HCT116 (cell line): ENCODE measurements around the gene IGFN1. TPM values are rescaled to one million over a fixed set of nuclear protein-coding genes. Genes with fewer than 3 reads are reported as not detected.
"Not testable (repeated sequence)": the region's sequence is repeated elsewhere in the genome, so short reads cannot be mapped to it uniquely, and the experiment has no call there.

Experiments used
- ATAC-seq: fragments of 200-7000 bp; cut with Tn5 transposase; 2 replicates; pipeline ENCODE4 v1.9.1; 2020; ENCODE audit warnings: mild to moderate bottlenecking, moderate library complexity
- BruUV-seq: library from RNA; stranded (reverse); fragments of 400-500 nt; replicated peaks from 2 replicates; lab custom pipeline; 2021; lab: Mats Ljungman, UMichigan
- CTCF ChIA-PET: fragments of 300-600 bp; sonication (Branson Sonifier 250); formaldehyde crosslinking; loops from one replicate; lab custom pipeline; 2021; ENCODE audit warnings: antibody characterized with exemption; lab: Charles Lee
- POLR2A ChIA-PET: fragments of 300-600, 350-600 bp; sonication (Branson Sonifier 250); formaldehyde crosslinking; loops from one replicate; lab custom pipeline; 2021; ENCODE audit warnings: antibody characterized with exemption; lab: Charles Lee
- RAD21 ChIA-PET, 2 experiments: fragments of 300-600 bp; sonication (Branson Sonifier 250); formaldehyde crosslinking; loops; one replicate each; lab custom pipeline; 2023; ENCODE audit warnings: low total read pairs in 2 of 2; ENCODE audit not compliant: uncharacterized antibody in 2 of 2, unreplicated experiment in 2 of 2, low non-redundant PET in 1 of 2; lab: Charles Lee
- DNase-seq: peaks from one replicate; pipeline ENCODE4 v3.0.0-alpha.2; 2010; ENCODE audit warnings: low read depth, low spot score
- H2AFZ ChIP-seq: fragments of 200-600 bp; shearing (Covaris generic), sonication (generic); 2 replicates; pipeline ENCODE4 v1.6.1; 2017; ENCODE audit warnings: low read depth, mixed run types, mixed read lengths, antibody characterized with exemption, low read length; ENCODE audit not compliant: poor library complexity, severe bottlenecking
- H3K27ac ChIP-seq: 2 replicates; pipeline ENCODE4 v1.5.1; 2012; ENCODE audit warnings: low read depth, low read length
- H3K27me3 ChIP-seq: fragments of 200-600 bp; sonication (generic); 2 replicates; pipeline ENCODE4 v1.6.1; 2016; ENCODE audit warnings: mixed run types, low read length, mixed read lengths; ENCODE audit not compliant: insufficient read depth
- H3K36me3 ChIP-seq, 2 experiments: fragments of 200-500 bp in 1 of 2; fragments of 200-600 bp in 1 of 2; sonication (Bioruptor generic) in 1 of 2; sonication (generic) in 1 of 2; 2 replicates each; pipeline versions ENCODE4 v1.5.1 to v1.6.1; 2014 to 2016; ENCODE audit warnings: low read length in 2 of 2, inconsistent platforms in 1 of 2, mixed read lengths in 1 of 2, mixed run types in 1 of 2; ENCODE audit not compliant: insufficient read depth in 2 of 2, control insufficient read depth in 1 of 2
- H3K4me1 ChIP-seq, 2 experiments: fragments of 200-600 bp in 1 of 2; sonication (generic) in 1 of 2; 2 replicates each; pipeline versions ENCODE4 v1.5.1 to v1.6.1; 2012 to 2017; ENCODE audit warnings: low read length in 2 of 2, inconsistent platforms in 1 of 2, mild to moderate bottlenecking in 1 of 2, mixed read lengths in 1 of 2, mixed run types in 1 of 2, moderate library complexity in 1 of 2; ENCODE audit not compliant: insufficient read depth in 2 of 2, control insufficient read depth in 1 of 2
- H3K4me2 ChIP-seq: fragments of 200-600 bp; sonication (generic); 2 replicates; pipeline ENCODE4 v1.6.1; 2017; ENCODE audit warnings: mixed run types, low read length, mixed read lengths
- H3K4me3 ChIP-seq, 2 experiments: fragments of 200-600 bp in 1 of 2; sonication (generic) in 1 of 2; replicated peaks in 1 of 2; 2 replicates each; pipeline ENCODE4 v1.5.1; 2011 to 2016; ENCODE audit warnings: low read length in 2 of 2, control low read depth in 1 of 2, low read depth in 1 of 2, mild to moderate bottlenecking in 1 of 2, mixed read lengths in 1 of 2, mixed run types in 1 of 2
- H3K79me2 ChIP-seq: fragments of 200-600 bp; sonication (generic); 2 replicates; pipeline ENCODE4 v1.6.1; 2017; ENCODE audit warnings: mild to moderate bottlenecking, mixed run types, low read length, moderate library complexity, mixed read lengths; ENCODE audit not compliant: insufficient read depth
- H3K9ac ChIP-seq: fragments of 200-600 bp; sonication (generic); 2 replicates; pipeline ENCODE4 v1.6.1; 2016; ENCODE audit warnings: low read length, mixed read lengths
- H3K9me2 ChIP-seq: fragments of 200-600 bp; sonication (generic), shearing (Covaris generic); 2 replicates; pipeline ENCODE4 v1.6.1; 2017; ENCODE audit warnings: mixed run types, mild to moderate bottlenecking, moderate library complexity; ENCODE audit not compliant: insufficient read depth
- H3K9me3 ChIP-seq, 2 experiments: fragments of 200-500 bp in 1 of 2; fragments of 200-600 bp in 1 of 2; sonication (Bioruptor generic) in 1 of 2; sonication (generic) in 1 of 2; 2 replicates each; pipeline ENCODE4 v1.6.1; 2014 to 2017; ENCODE audit warnings: low read length in 2 of 2, mixed read lengths in 2 of 2, inconsistent platforms in 1 of 2, low read depth in 1 of 2, mild to moderate bottlenecking in 1 of 2, mixed run types in 1 of 2, moderate library complexity in 1 of 2; ENCODE audit not compliant: control insufficient read depth in 1 of 2, insufficient read depth in 1 of 2
- H4K20me1 ChIP-seq: fragments of 200-600 bp; sonication (generic), shearing (Covaris generic); 2 replicates; pipeline ENCODE4 v1.6.1; 2017; ENCODE audit warnings: mixed run types, mild to moderate bottlenecking, moderate library complexity; ENCODE audit not compliant: insufficient read depth
- CBX3 ChIP-seq: IDR thresholded peaks from 2 replicates; pipeline ENCODE4 v1.6.1; 2012; ENCODE audit warnings: low read depth
- CEBPB ChIP-seq: IDR thresholded peaks from 2 replicates; pipeline ENCODE4 v1.6.1; 2012; ENCODE audit warnings: low read depth
- EGR1 ChIP-seq: IDR thresholded peaks from 2 replicates; pipeline ENCODE4 v1.6.1; 2012; ENCODE audit warnings: low read depth
- ELF1 ChIP-seq: IDR thresholded peaks from 2 replicates; pipeline ENCODE4 v1.6.1; 2012; ENCODE audit warnings: low read depth, borderline replicate concordance
- EZH2phosphoT487 ChIP-seq: fragments of 200-600 bp; IDR thresholded peaks from 2 replicates; pipeline ENCODE4 v1.6.1; 2018; ENCODE audit warnings: antibody characterized with exemption, borderline replicate concordance
- FOSL1 ChIP-seq: IDR thresholded peaks from 2 replicates; pipeline ENCODE4 v1.6.1; 2012; ENCODE audit warnings: low read depth
- JUND ChIP-seq: IDR thresholded peaks from 2 replicates; pipeline ENCODE4 v1.6.1; 2012
- POLR2A ChIP-seq: IDR thresholded peaks from 2 replicates; pipeline ENCODE4 v1.7.0; 2011; ENCODE audit warnings: borderline replicate concordance; ENCODE audit not compliant: insufficient read depth, insufficient read length; ENCODE audit errors: extremely low read depth
- POLR2AphosphoS5 ChIP-seq: IDR thresholded peaks from 2 replicates; pipeline ENCODE4 v1.6.1; 2011; ENCODE audit warnings: mild to moderate bottlenecking, low read depth, low read length, moderate library complexity
- RAD21 ChIP-seq: IDR thresholded peaks from 2 replicates; pipeline ENCODE4 v1.6.1; 2012; ENCODE audit warnings: low read depth, mild to moderate bottlenecking
- TCF7L2 ChIP-seq: IDR thresholded peaks from 2 replicates; pipeline ENCODE4 v1.7.0; 2011; ENCODE audit warnings: borderline replicate concordance, inconsistent platforms; ENCODE audit not compliant: insufficient read depth, insufficient read length; ENCODE audit errors: extremely low read depth
- intact Hi-C: fragments of 100-400 bp; cut with micrococcal nuclease; formaldehyde crosslinking; loops from 2 replicates; pipeline ENCODE4 v1.10.0; 2022
- total RNA-seq: library from RNA; stranded (reverse); gene quantifications from one replicate; pipeline ENCODE4 v1.2.1, GENCODE V29; 2021; ENCODE audit not compliant: unreplicated experiment
- TF ChIP-seq, protein P1 (sequence below), 3 experiments: fragments of 200-600 bp in 1 of 3; sonication (generic) in 1 of 3; IDR thresholded peaks in 2 of 3; conservative IDR thresholded peaks in 1 of 3; 2 replicates each; pipeline ENCODE4 v1.5.1; 2012 to 2017; ENCODE audit warnings: low read depth in 2 of 3, low read length in 2 of 3, antibody characterized with exemption in 1 of 3, borderline replicate concordance in 1 of 3, control low read depth in 1 of 3, mild to moderate bottlenecking in 1 of 3, mixed read lengths in 1 of 3, mixed run types in 1 of 3, moderate library complexity in 1 of 3; ENCODE audit not compliant: insufficient read depth in 1 of 3
- TF ChIP-seq, protein P2 (sequence below): IDR thresholded peaks from 2 replicates; pipeline ENCODE4 v1.6.1; 2012
- TF ChIP-seq, protein P3 (sequence below): IDR thresholded peaks from 2 replicates; pipeline ENCODE4 v1.6.1; 2012; ENCODE audit warnings: low read depth

Gene IGFN1
- total RNA-seq, 1 experiment from 2014 or later: not detected

DNA sequence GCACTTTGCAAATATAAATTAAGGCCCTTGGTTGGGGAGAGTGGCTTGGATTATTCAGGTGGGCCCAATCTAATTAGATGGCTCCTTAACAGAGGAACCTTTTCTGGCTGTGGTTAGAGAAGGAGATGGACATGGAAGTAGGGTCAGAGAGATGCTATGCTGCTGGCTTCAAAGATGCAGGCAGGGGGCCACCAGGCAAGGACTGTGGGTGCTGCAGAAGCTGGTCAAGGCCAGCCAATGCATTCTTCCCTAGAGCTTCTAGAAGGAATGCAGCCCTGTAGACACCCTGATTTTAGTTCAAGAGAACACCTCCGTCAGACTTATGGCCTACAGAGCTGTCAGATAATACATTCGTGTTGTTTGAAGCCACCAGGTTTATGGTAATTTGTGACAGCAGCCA, 32.7 kb upstream of the IGFN1 start (continued):
- TF ChIP-seq CEBPB: no peak
- TF ChIP-seq, all 23 proteins: peak for 0

DNA sequence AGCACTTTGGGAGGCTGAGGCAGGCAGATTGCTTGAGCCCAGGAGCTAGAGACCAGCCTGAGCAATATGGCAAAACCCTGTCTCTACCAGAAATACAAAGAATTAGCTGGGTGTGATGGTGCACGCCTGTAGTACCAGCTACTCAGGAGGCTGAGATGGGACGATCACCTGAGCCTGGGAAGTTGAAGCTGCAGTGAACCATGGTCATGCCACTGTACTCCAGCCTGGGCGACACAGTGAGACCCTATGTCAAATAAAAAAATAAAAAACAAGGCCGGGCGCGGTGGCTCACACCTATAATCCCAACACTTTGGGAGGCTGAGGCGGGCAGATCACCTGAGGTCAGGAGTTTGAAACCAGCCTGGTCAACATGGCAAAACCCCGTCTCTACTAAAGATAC, 27.6 kb upstream of the IGFN1 start:
- POLR2A ChIA-PET: interaction anchor here (0.8 kb wide), 1 partner anchor 9 kb away, joined by 4 read pairs; the partner anchor contains the start of gene TMEM9
- H3K27me3 ChIP-seq: not testable (repeated sequence)

DNA sequence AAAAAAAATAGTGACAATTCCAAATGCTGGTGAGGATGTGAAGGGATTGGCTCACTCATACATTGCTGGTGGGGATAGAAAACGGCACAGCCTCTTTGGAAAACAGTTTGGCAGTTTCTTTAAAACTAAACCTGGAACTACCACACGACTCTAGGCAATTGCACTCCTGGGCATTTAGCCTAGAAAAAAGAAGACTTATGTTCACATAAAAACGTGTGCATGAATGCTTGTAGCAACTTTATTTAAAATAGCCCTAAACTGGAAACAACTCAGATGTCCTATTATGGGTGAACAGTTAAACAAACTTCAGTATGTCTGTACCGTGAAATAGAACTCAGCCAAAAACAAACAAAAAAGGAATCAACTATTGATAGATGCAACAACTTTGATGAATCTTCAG, 26.9 kb upstream of the IGFN1 start:
- ChIA-PET CTCF (interaction anchor here (1.1 kb wide), 1 partner anchor 45 kb away, joined by 3 read pairs; no protein-coding TSS in a partner anchor), RAD21 (no interaction called here), POLR2A (interaction anchor here (0.8 kb wide), 1 partner anchor 10 kb away, joined by 4 read pairs; the partner anchor contains the start of gene TMEM9)
- Histone ChIP-seq H3K4me1 (no peaks in the 10 kb centered on the region), H3K9me2 (no peaks in the 10 kb centered on the region), H3K79me2 (no peaks in the 10 kb centered on the region), H3K4me3 (no peak overlapping the region), H3K9me3 (no peaks in the 10 kb centered on the region), H3K9ac (no peak overlapping the region), H2AFZ (no peak overlapping the region), H3K36me3 (no peaks in the 10 kb centered on the region), H4K20me1 (no peaks in the 10 kb centered on the region), H3K4me2 (no peak overlapping the region), H3K27me3 (no peaks in the 10 kb centered on the region), H3K27ac (no peak overlapping the region)
- no peak for ATAC-seq
- intact Hi-C loops: no loop called here
- DNase-seq: no peak
- BruUV-seq: no TSS peak
- TF ChIP-seq ELF1 (no peak), POLR2A (no peak), CBX3 (no peak), RAD21 (no peak), POLR2AphosphoS5 (no peak), EGR1 (no peak), JUND (no peak), EZH2phosphoT487 (no peak), FOSL1 (no peak), TCF7L2 (no peak)
- TF ChIP-seq, protein P1, sequence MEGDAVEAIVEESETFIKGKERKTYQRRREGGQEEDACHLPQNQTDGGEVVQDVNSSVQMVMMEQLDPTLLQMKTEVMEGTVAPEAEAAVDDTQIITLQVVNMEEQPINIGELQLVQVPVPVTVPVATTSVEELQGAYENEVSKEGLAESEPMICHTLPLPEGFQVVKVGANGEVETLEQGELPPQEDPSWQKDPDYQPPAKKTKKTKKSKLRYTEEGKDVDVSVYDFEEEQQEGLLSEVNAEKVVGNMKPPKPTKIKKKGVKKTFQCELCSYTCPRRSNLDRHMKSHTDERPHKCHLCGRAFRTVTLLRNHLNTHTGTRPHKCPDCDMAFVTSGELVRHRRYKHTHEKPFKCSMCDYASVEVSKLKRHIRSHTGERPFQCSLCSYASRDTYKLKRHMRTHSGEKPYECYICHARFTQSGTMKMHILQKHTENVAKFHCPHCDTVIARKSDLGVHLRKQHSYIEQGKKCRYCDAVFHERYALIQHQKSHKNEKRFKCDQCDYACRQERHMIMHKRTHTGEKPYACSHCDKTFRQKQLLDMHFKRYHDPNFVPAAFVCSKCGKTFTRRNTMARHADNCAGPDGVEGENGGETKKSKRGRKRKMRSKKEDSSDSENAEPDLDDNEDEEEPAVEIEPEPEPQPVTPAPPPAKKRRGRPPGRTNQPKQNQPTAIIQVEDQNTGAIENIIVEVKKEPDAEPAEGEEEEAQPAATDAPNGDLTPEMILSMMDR (IDR thresholded peaks at IDR 0.05 in 2 of 3, conservative IDR thresholded peaks at IDR 0.05 in 1 of 3; ENCODE audit: borderline replicate concordance in 1 of 3, insufficient read depth in 1 of 3, low read depth in 2 of 3, low read length in 2 of 3): no peak
- TF ChIP-seq, protein P2, sequence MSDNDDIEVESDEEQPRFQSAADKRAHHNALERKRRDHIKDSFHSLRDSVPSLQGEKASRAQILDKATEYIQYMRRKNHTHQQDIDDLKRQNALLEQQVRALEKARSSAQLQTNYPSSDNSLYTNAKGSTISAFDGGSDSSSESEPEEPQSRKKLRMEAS: no peak
- TF ChIP-seq, protein P3, sequence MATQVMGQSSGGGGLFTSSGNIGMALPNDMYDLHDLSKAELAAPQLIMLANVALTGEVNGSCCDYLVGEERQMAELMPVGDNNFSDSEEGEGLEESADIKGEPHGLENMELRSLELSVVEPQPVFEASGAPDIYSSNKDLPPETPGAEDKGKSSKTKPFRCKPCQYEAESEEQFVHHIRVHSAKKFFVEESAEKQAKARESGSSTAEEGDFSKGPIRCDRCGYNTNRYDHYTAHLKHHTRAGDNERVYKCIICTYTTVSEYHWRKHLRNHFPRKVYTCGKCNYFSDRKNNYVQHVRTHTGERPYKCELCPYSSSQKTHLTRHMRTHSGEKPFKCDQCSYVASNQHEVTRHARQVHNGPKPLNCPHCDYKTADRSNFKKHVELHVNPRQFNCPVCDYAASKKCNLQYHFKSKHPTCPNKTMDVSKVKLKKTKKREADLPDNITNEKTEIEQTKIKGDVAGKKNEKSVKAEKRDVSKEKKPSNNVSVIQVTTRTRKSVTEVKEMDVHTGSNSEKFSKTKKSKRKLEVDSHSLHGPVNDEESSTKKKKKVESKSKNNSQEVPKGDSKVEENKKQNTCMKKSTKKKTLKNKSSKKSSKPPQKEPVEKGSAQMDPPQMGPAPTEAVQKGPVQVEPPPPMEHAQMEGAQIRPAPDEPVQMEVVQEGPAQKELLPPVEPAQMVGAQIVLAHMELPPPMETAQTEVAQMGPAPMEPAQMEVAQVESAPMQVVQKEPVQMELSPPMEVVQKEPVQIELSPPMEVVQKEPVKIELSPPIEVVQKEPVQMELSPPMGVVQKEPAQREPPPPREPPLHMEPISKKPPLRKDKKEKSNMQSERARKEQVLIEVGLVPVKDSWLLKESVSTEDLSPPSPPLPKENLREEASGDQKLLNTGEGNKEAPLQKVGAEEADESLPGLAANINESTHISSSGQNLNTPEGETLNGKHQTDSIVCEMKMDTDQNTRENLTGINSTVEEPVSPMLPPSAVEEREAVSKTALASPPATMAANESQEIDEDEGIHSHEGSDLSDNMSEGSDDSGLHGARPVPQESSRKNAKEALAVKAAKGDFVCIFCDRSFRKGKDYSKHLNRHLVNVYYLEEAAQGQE: no peak

More for the DNA sequence above, 27.6 kb upstream of the IGFN1 start:
- DNase-seq, H3K4me3 ChIP-seq, H3K79me2 ChIP-seq, H3K4me2 ChIP-seq, ATAC-seq, intact Hi-C loops, H2AFZ ChIP-seq, H3K9me3 ChIP-seq, H4K20me1 ChIP-seq, H3K27ac ChIP-seq, RAD21 ChIA-PET, H3K4me1 ChIP-seq, H3K36me3 ChIP-seq, H3K9ac ChIP-seq, H3K9me2 ChIP-seq, BruUV-seq: not testable (repeated sequence)
- CTCF ChIA-PET: interaction anchor here (1.1 kb wide), 1 partner anchor 44 kb away, joined by 3 read pairs; no protein-coding TSS in a partner anchor
